Measurements from ENCODE around the gene TIAM1.

GRCh38 chr21:31281561-31281960 lies 62.5 kb downstream of the TIAM1 start:
- TF ChIP-seq, protein P1, sequence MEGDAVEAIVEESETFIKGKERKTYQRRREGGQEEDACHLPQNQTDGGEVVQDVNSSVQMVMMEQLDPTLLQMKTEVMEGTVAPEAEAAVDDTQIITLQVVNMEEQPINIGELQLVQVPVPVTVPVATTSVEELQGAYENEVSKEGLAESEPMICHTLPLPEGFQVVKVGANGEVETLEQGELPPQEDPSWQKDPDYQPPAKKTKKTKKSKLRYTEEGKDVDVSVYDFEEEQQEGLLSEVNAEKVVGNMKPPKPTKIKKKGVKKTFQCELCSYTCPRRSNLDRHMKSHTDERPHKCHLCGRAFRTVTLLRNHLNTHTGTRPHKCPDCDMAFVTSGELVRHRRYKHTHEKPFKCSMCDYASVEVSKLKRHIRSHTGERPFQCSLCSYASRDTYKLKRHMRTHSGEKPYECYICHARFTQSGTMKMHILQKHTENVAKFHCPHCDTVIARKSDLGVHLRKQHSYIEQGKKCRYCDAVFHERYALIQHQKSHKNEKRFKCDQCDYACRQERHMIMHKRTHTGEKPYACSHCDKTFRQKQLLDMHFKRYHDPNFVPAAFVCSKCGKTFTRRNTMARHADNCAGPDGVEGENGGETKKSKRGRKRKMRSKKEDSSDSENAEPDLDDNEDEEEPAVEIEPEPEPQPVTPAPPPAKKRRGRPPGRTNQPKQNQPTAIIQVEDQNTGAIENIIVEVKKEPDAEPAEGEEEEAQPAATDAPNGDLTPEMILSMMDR (IDR thresholded peaks at IDR 0.05): no peak
- no peak for TF ChIP-seq EP300 (IDR thresholded peaks at IDR 0.05)
- no peak for TF ChIP-seq POLR2A (IDR thresholded peaks at IDR 0.05)

Data from gastroesophageal sphincter (tissue), 3 donors.